A549 (cell line): ENCODE results near the gene ELF2. TPM values are rescaled to one million over a fixed set of nuclear protein-coding genes. Genes with fewer than 3 reads are reported as not detected.

ENCODE experiments used
- ATAC-seq, 2 experiments: fragments of 200-7000 bp in 1 of 2; fragments of >200 bp in 1 of 2; cut with Nextera tagmentation in 1 of 2; cut with Tn5 transposase in 1 of 2; 3 replicates each; pipeline versions ENCODE4 v1.8.0 to v1.9.1; 2018 to 2020; ENCODE audit warnings: mild to moderate bottlenecking in 1 of 2, moderate library complexity in 1 of 2
- CTCF ChIA-PET: fragments of 300-600 bp; sonication (Branson Sonifier 250); formaldehyde crosslinking; extraction: SDS; loops from one replicate; lab custom pipeline; 2021; ENCODE audit warnings: antibody characterized with exemption, inconsistent platforms; lab: Yijun Ruan, JAX
- POLR2A ChIA-PET: fragments of 350-600 bp; formaldehyde crosslinking; extraction: SDS; loops from one replicate; lab custom pipeline; 2021; ENCODE audit warnings: antibody characterized with exemption, inconsistent platforms; lab: Yijun Ruan, JAX
- DNase-seq, 2 experiments: peaks; one replicate each; pipeline versions ENCODE4 v3.0.0 to v3.0.0-alpha.2; 2011 to 2016; ENCODE audit warnings: low read depth in 1 of 2, low spot score in 1 of 2
- FAIRE-seq: peaks from 2 replicates; lab custom pipeline; 2011; peaks lifted over from hg19 to GRCh38; lab: Jason Lieb, UNC
- H3K27ac ChIP-seq, 2 experiments: fragments of >200 bp; sonication (Bioruptor Twin); formaldehyde crosslinking; 3 replicates each; pipeline ENCODE4 v1.5.1; 2016 to 2017
- H3K4me1 ChIP-seq: fragments of >200 bp; sonication (Bioruptor Twin); formaldehyde crosslinking; 3 replicates; pipeline ENCODE4 v1.6.1; 2016
- H3K4me2 ChIP-seq: fragments of >200 bp; sonication (Bioruptor Twin); formaldehyde crosslinking; 3 replicates; pipeline ENCODE4 v1.6.1; 2016
- H3K4me3 ChIP-seq: fragments of >200 bp; sonication (Bioruptor Twin); formaldehyde crosslinking; 3 replicates; pipeline ENCODE4 v1.5.1; 2016
- H3K9me3 ChIP-seq: fragments of >200 bp; sonication (Bioruptor Twin); formaldehyde crosslinking; 3 replicates; pipeline ENCODE4 v1.6.1; 2016
- ATOH8 ChIP-seq: fragments of 250-450 bp; sonication (Bioruptor Pico); IDR thresholded peaks from 2 replicates; pipeline ENCODE4 v1.5.0; 2020; ENCODE audit warnings: low read depth, mild to moderate bottlenecking, moderate library complexity
- BHLHE40 ChIP-seq: IDR thresholded peaks from 2 replicates; pipeline ENCODE4 v1.6.1; 2012; ENCODE audit warnings: low read depth, low read length, inconsistent platforms
- CBX8 ChIP-seq: fragments of 200-600 bp; sonication (generic); IDR thresholded peaks from 2 replicates; pipeline ENCODE4 v1.6.1; 2016
- CEBPB ChIP-seq, 2 experiments: fragments of >200 bp in 1 of 2; sonication (Bioruptor Twin) in 1 of 2; formaldehyde crosslinking in 1 of 2; IDR thresholded peaks; 2 replicates each; pipeline ENCODE4 v1.6.1; 2012 to 2016
- CHD2 ChIP-seq: fragments of 150-350 bp; IDR thresholded peaks from 2 replicates; pipeline ENCODE4 v1.6.1; 2014; ENCODE audit warnings: low read length; ENCODE audit not compliant: partially characterized antibody
- EHF ChIP-seq: fragments of 250-450 bp; sonication (Bioruptor Pico); IDR thresholded peaks from 2 replicates; pipeline ENCODE4 v1.5.0; 2020; ENCODE audit warnings: mild to moderate bottlenecking
- ELK1 ChIP-seq: fragments of 150-350 bp; IDR thresholded peaks from 2 replicates; pipeline ENCODE4 v1.6.1; 2014; ENCODE audit warnings: low read depth, mild to moderate bottlenecking, low read length
- ESRRA ChIP-seq: fragments of 150-350 bp; IDR thresholded peaks from 2 replicates; pipeline ENCODE4 v1.6.1; 2014; ENCODE audit warnings: mild to moderate bottlenecking, low read length, borderline replicate concordance
- FOSB ChIP-seq: fragments of 250-450 bp; sonication (Bioruptor Pico); IDR thresholded peaks from 2 replicates; pipeline ENCODE4 v1.5.0; 2020; ENCODE audit warnings: mild to moderate bottlenecking, moderate library complexity
- FOSL2 ChIP-seq, 2 experiments: fragments of 450-650 bp in 1 of 2; fragments of >200 bp in 1 of 2; sonication (Bioruptor Twin) in 1 of 2; formaldehyde crosslinking; IDR thresholded peaks; 2 replicates each; pipeline versions ENCODE4 v1.5.0 to v1.6.1; 2016 to 2020; ENCODE audit warnings: mild to moderate bottlenecking in 1 of 2, moderate library complexity in 1 of 2
- GATA3 ChIP-seq: IDR thresholded peaks from 2 replicates; pipeline ENCODE4 v1.6.1; 2012; ENCODE audit warnings: borderline replicate concordance
- HDAC2 ChIP-seq: fragments of 200-600 bp; sonication (generic); IDR thresholded peaks from 2 replicates; pipeline ENCODE4 v1.6.1; 2016
- HMGXB4 ChIP-seq: fragments of 250-450 bp; sonication (Bioruptor Pico); IDR thresholded peaks from 2 replicates; pipeline ENCODE4 v1.5.0; 2021; ENCODE audit warnings: mild to moderate bottlenecking, moderate library complexity, borderline replicate concordance
- HOXB5 ChIP-seq: fragments of 250-450 bp; sonication (Bioruptor Pico); IDR thresholded peaks from 2 replicates; pipeline ENCODE4 v1.5.0; 2020; ENCODE audit warnings: mild to moderate bottlenecking, moderate library complexity
- JUN ChIP-seq, 2 experiments: fragments of >200 bp; sonication (Bioruptor Twin); formaldehyde crosslinking; IDR thresholded peaks; 2 replicates in 1 of 2; 3 replicates in 1 of 2; pipeline ENCODE4 v1.6.1; 2016 to 2017
- KDM5A ChIP-seq: fragments of 200-600 bp; sonication (generic); IDR thresholded peaks from 2 replicates; pipeline ENCODE4 v1.6.1; 2016; ENCODE audit warnings: antibody characterized with exemption, mild to moderate bottlenecking
- MAZ ChIP-seq: fragments of 150-350 bp; IDR thresholded peaks from 2 replicates; pipeline ENCODE4 v1.6.1; 2014; ENCODE audit warnings: antibody characterized with exemption, low read depth, low read length, borderline replicate concordance
- MYC ChIP-seq: IDR thresholded peaks from 2 replicates; pipeline ENCODE4 v1.6.1; 2012; ENCODE audit warnings: mild to moderate bottlenecking, inconsistent platforms, low read length, improper control_type of control experiment, borderline replicate concordance
- PBX3 ChIP-seq: IDR thresholded peaks from 2 replicates; pipeline ENCODE4 v1.6.1; 2012
- POLR2A ChIP-seq: IDR thresholded peaks from 2 replicates; pipeline ENCODE4 v1.6.1; 2012; ENCODE audit warnings: mild to moderate bottlenecking, low read length
- POLR2AphosphoS2 ChIP-seq: conservative IDR thresholded peaks from 2 replicates; pipeline ENCODE4 v1.6.1; 2012; ENCODE audit warnings: low read length, improper control_type of control experiment, inconsistent platforms
- RAD21 ChIP-seq, 2 experiments: fragments of >200 bp in 1 of 2; sonication (Bioruptor Twin) in 1 of 2; formaldehyde crosslinking in 1 of 2; IDR thresholded peaks in 1 of 2; conservative IDR thresholded peaks in 1 of 2; 2 replicates in 1 of 2; 3 replicates in 1 of 2; pipeline ENCODE4 v1.6.1; 2012 to 2018; ENCODE audit warnings: inconsistent platforms in 1 of 2
- REST ChIP-seq: fragments of 200-600 bp; sonication (generic); IDR thresholded peaks from 2 replicates; pipeline ENCODE4 v1.6.1; 2016; ENCODE audit warnings: antibody characterized with exemption, mild to moderate bottlenecking, moderate library complexity
- TFCP2L1 ChIP-seq: fragments of 250-450 bp; sonication (Bioruptor Pico); IDR thresholded peaks from 2 replicates; pipeline ENCODE4 v1.5.0; 2021; ENCODE audit warnings: mild to moderate bottlenecking
- TP53 ChIP-seq: fragments of 250-450 bp; sonication (Bioruptor Pico); IDR thresholded peaks from 2 replicates; pipeline ENCODE4 v1.5.0; 2021; ENCODE audit warnings: mild to moderate bottlenecking, moderate library complexity
- ZNF302 ChIP-seq: fragments of 250-450 bp; sonication (Bioruptor Pico); IDR thresholded peaks from 2 replicates; pipeline ENCODE4 v1.9.0; 2021; ENCODE audit warnings: inconsistent platforms, mild to moderate bottlenecking, moderate library complexity
- ZSCAN20 ChIP-seq: fragments of 250-450 bp; sonication (Bioruptor Pico); IDR thresholded peaks from 2 replicates; pipeline ENCODE4 v1.8.0; 2022; ENCODE audit warnings: mild to moderate bottlenecking, moderate library complexity
- WGBS: methylation state at CpG from one replicate; pipeline ENCODE4 v1.1.6; 2017; ENCODE audit errors: missing lambda C conversion rate; 5-methylcytosine and 5-hydroxymethylcytosine counted together
- polyA plus RNA-seq, 4 experiments: library from polyadenylated mRNA; depleted of rRNA in 3 of 4; stranded (reverse); fragments of >200 nt; fragmentation: RNase III in 1 of 4; extraction: RNeasy Plus Mini Kit Qiagen cat#74134 plus additional on column Dnase treatment in 1 of 4; gene quantifications; 2 replicates in 3 of 4; 3 replicates in 1 of 4; pipeline ENCODE4 v1.2.3, GENCODE V29; 2011 to 2017

The ELF2 gene
- polyA plus RNA-seq, 2 of the 4 experiments (the other 2 are of a cell fraction): 12.7 to 24.3 TPM

GRCh38 chr4:139118365-139118764, 58.7 kb downstream of the ELF2 start:
- no peak overlapping the region for H3K4me3 ChIP-seq
- ChIA-PET CTCF (interaction anchor here (0.6 to 1.9 kb wide), 3 partner anchors 19 to 167 kb away, joined by 3 to 7 read pairs (median 4); no protein-coding TSS in a partner anchor), POLR2A (no interaction called here)
- 92% methylated on average over 1 of the region's 1 CpG for WGBS
- FAIRE-seq (no peak), DNase-seq (no peak), ATAC-seq (no peak)
- H3K4me1 ChIP-seq: no peaks in the 10 kb centered on the region
- no peak overlapping the region for H3K4me2 ChIP-seq
- no peaks in the 10 kb centered on the region for H3K9me3 ChIP-seq
- no peak overlapping the region for H3K27ac ChIP-seq
- TF ChIP-seq PBX3 (no peak), REST (no peak), TP53 (CRISPR knock-in tag) (no peak), TFCP2L1 (CRISPR knock-in tag) (no peak), MYC (no peak), HDAC2 (no peak), KDM5A (no peak), EHF (no peak), FOSL2 (IDR thresholded peaks at IDR 0.05) (no peak), FOSL2 (CRISPR knock-in tag; IDR thresholded peaks at IDR 0.05) (no peak), RAD21 (conservative IDR thresholded peaks at IDR 0.05 in 1 of 2, IDR thresholded peaks at IDR 0.05 in 1 of 2) (no peak), ESRRA (no peak), CHD2 (no peak), MAZ (no peak), POLR2AphosphoS2 (no peak), ZSCAN20 (CRISPR knock-in tag) (no peak), HMGXB4 (CRISPR knock-in tag) (no peak), HOXB5 (CRISPR knock-in tag) (no peak)

- peak in 1 of 2 experiments; percentile 13; a peak in 1 of 6 replicates for ATAC-seq
- WGBS: 100% methylated on average over 1 of the region's 44 CpGs
- DNase-seq: no peak
- ChIA-PET POLR2A (no interaction called here), CTCF (no interaction called here)
- H3K4me1 ChIP-seq: no peaks in the 10 kb centered on the region
- no peak overlapping the region for H3K27ac ChIP-seq
- TF ChIP-seq GATA3 (no peak), PBX3 (no peak), ESRRA (no peak), ZNF302 (CRISPR knock-in tag) (no peak), CBX8 (no peak), ELK1 (no peak), HDAC2 (no peak), POLR2A (no peak), MAZ (no peak), BHLHE40 (no peak), TFCP2L1 (CRISPR knock-in tag) (no peak), JUN (IDR thresholded peaks at IDR 0.05) (no peak), CEBPB (IDR thresholded peaks at IDR 0.05) (no peak), ATOH8 (CRISPR knock-in tag) (no peak), FOSB (CRISPR knock-in tag) (no peak)
- no peaks in the 10 kb centered on the region for H3K9me3 ChIP-seq
- FAIRE-seq: no peak
- H3K4me2 ChIP-seq: no peak overlapping the region
- H3K4me3 ChIP-seq: no peak overlapping the region
Observed at GRCh38 chr4:139115226-139115625, 61.8 kb downstream of the ELF2 start.
